NCI-H1105 treated with DMSO at 0.1 percent for 48 hours (cell line): ENCODE results near the gene ABCA3.

Source experiments
- DNase-seq: peaks from one replicate; lab custom pipeline; 2025; lab: John Stamatoyannopoulos, UW

ABCA3 gene

DNA sequence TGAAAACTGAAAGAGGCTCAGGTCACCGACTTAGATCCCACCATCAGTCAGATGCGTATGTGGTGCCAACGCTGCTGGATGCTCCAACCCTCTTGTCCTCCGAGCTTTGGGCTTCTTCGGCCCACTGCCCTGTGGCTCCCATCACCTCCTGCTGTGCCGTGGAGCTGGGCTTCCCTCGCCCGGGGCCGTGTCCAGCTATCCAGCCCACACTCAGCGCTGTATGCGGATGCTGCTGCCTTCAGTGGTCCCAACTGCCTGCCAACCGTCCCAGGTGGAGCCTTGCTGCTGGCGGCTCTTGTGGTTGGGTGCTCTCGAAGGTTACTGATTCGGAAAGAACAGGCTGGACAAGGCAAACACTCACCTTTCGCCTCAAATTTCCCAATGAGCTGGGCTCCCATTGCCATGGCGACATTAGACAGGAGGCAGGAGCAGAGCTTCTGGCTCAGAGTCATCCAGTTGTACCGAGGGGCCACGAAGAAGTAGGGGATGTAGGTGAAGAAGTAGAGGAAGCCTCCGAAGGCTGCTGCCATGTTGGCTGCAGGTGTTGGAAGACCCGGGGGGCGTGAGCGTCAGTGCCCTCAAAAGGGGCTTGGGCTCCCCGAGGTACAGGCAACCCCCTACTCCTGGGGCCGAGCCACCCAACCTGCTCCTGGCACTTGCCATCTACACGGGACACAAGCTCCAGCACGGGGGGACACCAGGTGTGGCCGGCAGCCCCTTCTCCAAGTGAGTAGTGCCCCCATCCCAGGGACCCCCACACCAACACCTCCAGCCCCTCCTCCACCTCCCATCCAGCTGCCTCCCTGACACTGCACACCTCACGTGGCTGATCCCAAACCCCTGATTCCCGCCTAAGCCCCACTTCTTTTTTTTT is 32.2 kb downstream of the ABCA3 start:
- no peak for DNase-seq

DNA sequence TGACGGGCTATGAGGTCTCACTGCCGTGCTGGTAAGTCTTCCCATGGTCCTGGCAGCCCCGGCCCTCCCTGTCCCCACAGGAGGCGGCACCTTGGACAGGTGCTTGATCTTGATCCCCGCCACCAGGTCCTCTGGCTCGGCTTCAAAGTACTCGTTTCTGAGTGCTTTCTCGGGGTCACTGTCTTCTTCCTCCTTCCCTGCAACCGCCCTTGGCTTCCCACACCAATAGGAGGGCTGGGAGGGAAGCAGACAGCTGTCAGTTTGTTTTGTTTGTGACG is 40.7 kb downstream of the ABCA3 start:
- DNase-seq, result no peak

DNA sequence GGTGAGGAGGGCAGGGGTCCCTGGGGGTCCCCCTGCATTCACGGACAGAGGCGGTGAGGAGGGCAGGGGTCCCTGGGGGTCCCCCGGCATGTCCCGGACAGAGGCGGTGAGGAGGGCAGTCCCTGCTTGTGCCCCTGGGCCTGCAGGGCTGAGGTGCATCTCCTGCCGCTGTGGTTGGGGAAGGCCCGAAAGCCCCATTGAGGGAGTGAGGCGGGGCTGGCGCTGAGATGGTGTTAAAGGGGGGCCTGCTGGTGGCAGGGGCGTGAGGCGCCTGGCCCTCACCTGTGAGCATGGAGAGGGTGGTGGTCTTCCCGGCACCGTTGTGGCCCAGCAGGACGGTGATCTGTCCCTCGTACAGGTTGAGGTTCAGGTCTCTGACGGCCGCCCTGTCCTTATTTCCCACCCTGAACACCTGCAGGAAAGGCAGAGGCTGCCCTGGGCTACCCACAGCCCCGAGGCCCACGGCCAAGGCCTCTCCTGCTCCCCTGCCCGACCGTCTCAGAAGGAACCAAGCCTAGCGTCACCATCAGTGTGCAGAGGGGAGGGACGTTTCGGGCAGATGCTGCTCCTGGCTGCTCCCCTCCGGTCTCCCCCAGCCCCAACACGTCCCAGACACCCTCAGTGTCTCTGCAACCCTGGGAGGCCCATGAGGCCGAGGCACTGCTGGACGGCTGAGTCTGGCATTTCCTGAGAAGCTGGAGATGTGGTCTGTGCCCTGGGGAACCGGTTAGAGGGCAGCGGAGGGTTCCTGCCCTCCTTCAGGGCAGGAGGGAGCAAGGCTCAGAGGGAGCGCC is 41.2 kb downstream of the ABCA3 start:
- DNase-seq, result no peak

DNA sequence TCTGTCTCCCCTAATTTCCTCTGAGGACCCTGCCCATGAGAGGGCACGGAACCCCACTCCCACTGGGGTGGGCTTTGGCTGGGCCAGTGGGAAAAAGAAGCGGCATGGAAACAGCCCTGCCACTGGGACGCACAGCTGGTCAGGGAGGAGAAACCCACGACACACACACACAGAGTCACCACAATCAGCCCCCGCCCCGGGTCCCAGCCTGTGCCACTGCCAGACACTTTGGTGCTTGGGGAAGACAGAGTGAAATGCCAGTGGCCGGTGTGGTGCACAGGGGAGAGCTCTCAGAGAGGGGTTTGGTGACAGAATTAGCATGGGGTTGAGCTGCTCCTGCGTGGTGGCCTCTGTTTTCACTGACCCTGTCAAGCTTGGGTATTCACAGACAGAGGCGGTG is 41.9 kb downstream of the ABCA3 start:
- DNase-seq, result no peak

DNA sequence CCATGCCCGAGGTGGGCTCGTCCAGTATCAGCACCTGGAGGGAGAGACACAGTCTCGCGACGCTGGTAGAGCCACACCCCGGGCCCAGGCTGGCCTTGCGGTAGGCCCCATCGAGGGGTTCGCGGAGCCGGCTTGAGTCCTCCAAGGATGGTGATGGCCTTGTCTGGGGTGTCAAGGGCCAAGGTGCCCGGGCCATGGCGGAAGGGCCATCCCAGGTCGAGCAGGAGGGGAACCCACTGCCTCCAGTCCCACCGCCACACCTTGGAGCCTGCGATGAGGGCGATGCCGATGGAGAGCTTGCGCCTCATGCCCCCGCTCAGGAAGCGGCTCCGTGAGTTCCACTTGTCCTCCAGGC is 43.0 kb downstream of the ABCA3 start:
- no peak for DNase-seq

DNA sequence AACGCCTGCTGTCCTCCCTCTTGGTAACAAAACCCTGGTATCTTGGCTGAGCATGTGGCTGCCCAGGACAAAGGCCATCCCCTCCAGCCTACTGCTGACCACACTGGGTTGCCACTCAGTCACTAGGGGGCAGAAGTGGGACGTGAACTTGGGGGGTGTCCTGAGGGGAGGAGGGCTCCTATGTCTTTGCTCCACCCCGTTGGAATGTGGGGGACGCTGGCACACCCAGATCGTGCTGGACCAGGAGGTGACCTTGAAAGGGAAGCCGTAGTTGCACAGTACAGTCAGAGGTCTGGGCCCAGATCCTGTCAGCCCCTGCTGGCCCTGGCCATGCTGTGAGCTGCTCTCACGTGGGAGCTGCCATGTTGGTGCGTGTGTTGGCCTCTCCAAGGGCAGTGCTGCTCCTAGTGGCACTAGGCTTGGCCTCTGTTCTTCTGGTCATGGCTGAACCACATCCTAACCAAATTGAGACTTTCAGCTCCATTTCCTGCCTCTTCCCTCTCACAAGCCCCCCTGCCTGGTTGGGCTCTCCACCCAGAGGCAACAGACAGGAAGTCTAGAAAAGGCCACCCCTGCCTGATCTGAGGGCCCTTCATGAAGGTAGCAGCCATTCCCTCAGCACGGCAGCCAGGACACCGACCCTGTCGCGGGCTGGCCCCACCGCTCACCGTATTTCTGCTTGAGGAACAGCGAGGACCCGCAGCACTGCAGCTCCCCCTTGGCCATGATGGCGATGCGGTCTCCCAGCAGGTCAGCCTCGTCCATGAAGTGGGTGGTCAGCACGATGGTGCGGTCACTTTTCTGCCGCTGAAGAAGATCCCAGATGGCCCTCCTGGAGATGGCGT is 43.6 kb downstream of the ABCA3 start:
- no peak for DNase-seq

DNA sequence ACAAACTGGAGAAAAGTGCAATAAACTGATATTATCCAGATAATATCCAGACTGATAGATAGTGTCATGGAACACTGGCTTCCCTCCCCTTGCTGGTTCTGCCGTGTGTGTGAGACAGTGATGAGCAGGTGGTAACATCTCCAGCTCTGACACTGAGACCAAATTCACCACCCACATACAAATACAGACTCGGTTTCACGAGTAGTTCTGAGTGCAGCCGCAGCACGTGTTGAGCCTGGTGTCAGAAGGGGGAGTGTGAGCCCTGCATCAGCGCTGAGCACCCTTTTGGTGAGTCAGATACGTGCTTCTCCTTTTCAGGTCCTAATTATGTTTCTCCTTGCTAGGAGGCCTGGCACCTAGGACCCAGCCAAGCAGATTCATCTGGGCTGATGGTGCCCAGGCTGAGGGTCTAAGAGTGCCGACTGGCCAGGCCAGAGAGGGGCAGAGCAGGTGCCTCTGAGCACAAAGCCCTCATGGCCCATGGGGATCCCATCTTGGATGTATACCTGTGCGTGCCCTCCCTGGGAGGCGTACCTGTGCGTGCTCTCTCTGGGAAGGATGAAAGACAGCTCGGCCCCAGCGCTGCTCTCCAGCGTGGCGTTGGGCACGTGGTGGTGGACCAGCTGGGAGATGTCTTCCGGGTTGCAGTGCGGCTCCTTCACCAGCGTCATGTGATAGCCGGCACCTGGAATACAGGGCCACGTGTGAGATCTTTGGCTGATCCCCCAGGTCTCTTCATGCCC is 45.3 kb downstream of the ABCA3 start:
- DNase-seq, result no peak

DNA sequence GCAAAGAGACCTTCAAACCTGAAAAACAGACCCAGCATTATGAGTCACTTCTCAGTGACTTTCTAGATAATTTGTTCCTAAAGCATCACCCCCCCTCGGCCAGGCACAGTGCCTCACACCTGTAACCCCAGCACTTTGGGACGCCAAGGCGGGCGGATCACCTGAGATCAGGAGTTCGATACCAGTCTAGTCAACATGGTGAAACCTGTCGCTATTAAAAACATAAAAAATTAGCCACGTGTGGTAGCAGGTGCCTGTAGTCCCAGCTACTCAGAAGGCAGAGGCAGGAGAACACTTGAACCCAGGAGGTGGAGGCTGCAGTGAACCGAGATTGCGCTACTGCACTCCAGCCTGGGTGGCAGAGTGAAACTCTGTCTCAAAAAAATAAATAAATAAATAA is 48.3 kb downstream of the ABCA3 start:
- DNase-seq, result no peak

DNA sequence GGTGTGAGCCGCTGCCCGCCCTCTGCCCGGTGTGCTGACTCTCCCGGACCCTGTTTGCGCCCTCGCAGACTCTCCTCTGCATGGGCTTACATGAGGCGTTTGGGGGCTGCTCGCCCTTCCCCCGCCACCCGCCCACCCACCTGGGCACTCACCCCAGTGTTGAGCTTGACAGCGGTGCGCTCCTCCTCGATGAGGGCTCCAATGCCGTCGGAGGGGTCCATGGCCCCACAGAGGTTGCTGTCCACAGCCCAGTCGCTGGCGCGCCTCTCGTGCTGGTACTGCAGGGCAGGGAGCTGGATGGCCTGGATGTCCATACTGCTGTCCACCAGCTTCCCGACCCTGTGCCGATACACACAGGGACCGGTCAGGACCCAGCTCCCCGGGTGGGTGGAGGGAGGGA is 51.2 kb downstream of the ABCA3 start:
- no peak for DNase-seq

DNA sequence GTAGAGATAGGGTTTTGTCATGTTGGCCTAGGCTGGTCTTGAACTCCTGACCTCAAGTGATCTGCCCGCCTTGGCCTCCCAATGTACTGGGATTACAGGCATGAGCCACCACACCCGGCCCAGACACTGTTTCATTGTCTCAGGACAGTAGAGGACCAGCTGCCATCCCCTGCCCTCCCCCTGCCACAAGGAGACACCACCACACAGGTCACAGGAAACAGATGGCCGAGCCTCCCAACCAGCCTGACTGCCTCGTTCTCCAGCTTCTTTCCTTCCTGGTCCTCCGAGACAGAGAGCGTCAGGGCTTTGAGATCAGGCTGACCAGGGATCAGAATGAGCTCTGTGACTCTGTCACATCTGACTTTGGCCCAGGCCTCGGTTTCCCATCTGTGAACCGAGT is 51.8 kb downstream of the ABCA3 start:
- DNase-seq, result no peak

DNA sequence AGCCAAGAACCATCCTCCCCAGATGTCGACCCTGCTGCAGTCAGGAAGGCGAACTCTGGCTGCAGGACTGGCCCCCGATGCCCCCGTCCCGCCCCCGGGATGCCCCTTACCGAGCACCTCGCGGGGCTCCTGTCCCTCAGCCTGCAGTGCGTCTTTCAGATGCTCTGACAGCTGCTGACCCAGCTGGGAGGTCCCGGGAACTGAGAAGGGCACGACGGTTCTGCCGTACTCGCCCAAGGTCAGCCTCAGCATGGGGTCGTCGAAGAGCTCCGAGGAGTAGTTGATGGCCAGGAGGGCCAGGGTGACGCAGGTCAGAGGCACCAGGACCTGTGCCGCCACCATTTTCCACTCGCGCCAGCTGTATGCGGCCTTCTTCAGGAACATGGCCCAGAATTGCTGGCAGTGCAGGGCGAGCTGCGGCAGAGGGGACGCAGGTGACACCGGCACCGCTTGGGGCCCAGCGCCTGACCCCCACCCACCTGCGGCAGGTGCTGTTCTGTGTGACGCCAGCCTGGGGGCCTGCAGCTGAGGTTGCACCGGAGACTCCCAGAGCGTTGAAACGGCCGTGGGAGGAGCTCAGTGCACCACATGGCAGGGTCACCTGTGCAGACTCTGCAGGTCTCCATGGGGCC is 52.5 kb downstream of the ABCA3 start:
- no peak for DNase-seq

DNA sequence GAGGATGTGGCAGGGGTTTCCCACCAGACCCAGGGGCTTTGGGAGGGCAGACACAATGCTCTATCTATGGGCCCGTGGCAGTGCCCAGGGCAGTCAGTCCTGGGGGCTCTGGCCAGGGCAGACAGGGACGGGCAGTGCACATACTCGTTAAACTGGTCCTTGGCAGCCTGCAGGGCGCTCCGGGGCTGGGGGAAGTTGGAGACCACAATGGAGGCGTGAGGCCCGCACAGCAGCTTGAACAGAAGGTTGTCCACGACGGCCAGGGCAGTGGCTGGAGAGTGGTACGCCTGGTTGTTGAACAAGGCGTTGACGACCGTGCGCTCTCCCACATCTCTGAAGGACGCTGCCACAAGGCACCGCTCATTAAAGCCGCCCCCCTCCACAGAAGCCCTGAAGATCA is 54.0 kb downstream of the ABCA3 start:
- no peak for DNase-seq

DNA sequence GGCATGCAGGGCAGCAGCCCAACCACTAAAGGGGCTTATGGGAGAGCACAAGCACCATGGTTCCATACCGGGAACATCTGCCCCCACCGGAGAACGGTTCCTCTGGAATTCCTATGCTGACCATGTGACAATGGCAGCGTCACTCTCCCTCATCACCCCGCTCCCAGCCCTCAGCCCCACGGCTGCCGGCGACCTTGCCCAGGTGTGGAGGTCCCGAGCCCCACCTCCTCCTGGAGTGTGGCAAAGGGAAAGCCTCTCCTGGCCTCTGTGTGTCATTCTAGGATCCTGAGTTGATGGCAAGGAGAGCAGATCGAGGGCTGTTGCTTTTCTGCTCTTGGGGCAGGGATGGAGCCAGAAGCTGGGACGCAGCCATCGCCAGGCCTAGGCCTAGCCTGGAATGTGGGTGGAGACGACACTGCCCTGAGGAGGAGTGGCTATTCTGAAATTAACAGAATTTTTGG is 54.8 kb downstream of the ABCA3 start:
- no peak for DNase-seq

DNA sequence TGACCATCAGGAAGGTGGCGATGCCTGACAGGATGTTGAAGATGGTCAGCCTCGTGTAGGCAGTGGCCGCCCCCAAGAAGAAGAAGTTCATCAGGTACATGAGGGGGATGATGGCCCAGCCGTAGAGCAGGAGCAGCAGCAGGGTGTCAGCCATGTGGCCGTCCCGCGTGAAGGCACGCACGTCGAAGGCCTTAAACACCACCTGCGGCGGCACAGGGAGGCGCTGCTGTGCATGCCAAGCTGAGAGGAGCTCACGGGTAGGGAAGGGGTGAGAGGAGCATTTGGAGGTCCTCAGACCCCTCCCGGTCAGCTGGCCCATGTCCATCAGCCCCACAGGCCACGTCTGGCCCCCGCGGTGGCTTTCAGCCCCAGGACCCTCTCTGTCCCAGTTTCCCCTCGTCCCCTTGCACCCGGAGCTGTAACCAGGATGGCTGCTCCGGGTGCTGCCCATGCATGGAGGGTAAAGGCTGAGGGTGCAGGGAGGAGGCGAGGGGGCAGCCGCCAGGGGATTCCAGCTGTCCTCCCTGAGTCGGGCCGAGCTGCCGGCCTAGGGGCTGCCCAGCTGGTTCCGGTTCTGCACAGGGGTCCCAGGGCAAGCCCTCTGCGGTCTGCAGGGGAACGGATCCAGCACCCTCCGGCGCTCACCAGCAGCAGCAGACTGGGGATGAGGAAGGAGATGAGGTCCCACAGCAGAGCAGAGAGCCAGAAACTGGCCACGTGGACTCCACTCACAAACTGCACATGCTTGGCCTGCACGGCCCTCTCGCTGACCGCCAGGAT is 55.5 kb downstream of the ABCA3 start:
- DNase-seq, result no peak

DNA sequence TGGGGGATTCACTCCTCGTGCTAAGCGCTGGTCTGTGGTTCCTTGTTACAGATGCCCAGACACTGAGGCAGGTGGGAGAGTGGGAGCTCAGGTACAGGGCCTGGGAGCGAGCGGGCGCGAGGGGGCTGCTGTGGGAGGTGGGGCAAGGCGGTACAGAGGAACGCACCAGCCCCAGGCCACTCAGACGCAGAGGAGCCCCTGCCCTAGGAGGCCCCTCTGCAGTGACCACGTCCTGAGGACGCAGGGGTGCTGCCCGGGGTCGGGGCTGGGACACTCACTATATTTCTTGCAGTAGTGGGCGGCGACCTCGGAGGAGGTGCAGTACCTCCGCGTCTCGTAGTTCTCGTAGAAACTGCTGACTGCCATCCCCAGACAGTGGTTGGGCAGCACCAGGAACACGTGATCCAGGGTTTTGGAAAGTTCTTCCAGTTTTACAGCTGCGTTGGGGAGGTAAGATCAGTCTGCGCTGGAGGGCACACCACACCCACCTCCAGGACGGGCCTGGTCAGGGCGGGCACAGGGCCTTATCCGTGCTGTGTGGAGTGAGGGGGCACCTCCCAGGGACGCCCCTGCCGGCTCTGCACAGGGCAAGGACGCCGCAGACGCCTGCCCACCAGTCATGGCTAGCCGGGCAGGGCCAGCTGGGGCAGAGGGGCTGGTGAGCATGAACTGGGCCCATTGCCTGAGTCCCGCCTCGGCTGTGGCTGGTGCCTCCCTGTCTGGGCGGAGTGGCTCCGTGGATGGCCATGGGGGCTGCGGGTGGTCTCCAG is 56.3 kb downstream of the ABCA3 start:
- no peak for DNase-seq

DNA sequence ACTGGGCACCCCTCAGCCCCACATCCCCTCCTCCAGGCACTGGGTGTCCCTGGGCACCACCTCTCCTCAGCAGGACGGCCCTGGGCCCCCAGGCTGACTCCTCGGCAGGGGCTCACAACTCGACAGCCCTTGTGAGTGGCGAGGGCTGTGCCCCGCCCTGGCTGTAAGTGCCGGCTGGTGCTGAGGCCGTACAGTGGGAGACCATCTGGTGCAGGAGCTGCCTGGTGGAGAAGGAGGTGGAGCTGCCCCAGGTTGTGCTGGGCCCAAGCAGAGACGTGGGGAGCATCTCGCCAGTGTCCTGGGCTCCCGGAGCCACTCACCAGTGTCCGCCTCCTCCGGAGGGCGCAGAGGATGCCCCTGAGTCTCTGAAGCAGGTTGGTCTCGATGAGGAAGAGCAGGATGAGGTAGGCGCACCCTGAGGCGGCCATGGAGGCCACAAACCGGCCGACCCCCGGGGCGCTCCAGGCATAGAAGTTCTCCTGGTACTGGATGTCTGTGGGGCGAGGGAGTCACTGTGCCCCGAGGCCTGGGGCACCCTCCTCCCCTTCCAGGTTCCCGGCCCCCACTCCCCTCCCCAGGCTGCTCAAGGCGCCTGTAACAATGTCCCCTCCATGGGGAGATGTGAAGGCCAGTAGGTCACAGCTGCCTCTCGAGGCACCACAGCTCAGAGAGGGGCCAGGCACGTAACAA is 57.5 kb downstream of the ABCA3 start:
- DNase-seq, result no peak

DNA sequence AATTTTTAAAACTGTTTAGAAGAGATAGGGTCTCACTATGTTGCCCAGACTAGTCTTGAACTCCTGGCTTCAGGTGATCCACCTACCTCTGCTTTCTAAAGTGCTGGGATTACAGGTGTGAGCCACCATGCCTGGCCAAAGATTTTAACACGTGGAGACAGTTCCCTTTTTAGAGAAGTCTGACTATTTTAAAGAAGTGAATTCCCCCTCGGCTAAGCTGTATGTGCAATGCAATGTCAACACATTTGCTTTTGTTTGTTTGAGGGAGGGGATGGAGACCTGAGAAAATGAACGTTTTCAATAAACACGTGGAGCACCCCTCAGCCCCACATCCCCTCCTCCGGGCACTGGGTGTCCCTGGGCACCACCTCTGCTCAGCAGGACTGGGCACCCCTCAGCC is 58.3 kb downstream of the ABCA3 start:
- no peak for DNase-seq

DNA sequence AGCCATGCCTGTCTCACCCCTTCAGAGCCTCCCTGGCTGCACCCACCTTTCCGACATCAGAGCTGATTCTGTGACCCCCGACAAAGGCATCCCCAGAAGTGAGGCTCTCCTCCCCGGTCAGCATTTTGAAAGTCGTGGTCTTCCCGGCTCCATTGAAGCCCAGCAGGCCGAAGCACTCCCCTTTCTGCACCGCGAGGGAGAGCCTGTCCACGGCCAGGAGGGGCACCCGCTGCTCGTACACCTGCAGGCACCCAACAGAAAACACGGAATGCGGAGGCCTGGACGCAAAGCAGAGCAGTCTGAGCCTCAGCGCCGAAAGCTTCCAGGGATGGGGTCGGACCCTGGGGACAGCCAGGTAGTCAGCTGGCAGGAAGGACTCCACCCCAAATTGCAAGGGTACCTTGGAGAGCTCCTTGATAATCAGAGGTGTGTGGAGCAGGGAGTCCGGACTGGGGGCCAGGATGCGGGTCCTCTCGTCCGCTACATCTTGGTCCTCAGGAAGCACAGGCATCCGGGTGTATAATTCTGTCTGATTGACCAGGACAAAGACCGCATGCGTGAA is 59.5 kb downstream of the ABCA3 start:
- no peak for DNase-seq

DNA sequence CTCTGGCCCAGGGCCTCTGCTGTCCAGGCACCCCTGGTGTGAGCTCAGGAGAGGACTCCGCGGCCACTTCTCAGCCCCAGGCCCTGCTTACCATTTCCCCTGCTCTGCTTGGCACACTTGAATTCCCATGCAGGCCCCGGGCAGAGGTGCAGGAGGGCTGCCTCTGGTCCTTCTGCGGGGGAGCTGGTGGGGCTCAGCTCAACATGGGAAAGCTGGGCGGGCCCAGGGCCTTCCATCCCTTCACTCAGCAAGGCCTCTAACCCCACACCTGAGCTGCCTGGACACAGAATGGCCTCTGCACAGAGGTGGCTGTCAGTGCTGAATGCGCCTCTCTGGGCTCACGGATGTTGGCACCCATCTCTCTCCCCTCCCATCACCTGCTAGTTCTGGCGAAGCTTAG is 60.1 kb downstream of the ABCA3 start:
- DNase-seq, result no peak
